Loucy (cell line): Measurements from ENCODE around the gene COQ8B.

Experiments used
- EZH2phosphoT487 ChIP-seq: fragments of 200-600 bp; IDR thresholded peaks from 2 replicates; pipeline ENCODE4 v1.6.1; 2018; ENCODE audit warnings: antibody characterized with exemption, mild to moderate bottlenecking, moderate library complexity, borderline replicate concordance
- TF ChIP-seq, protein P1 (sequence below): fragments of 200-600 bp; sonication (generic); conservative IDR thresholded peaks from 2 replicates; pipeline ENCODE4 v1.5.1; 2014; ENCODE audit warnings: mild to moderate bottlenecking, antibody characterized with exemption, low read length

GRCh38 chr19:40755248-40755624 lies 38.5 kb upstream of the COQ8B start:
- TF ChIP-seq, protein P1, sequence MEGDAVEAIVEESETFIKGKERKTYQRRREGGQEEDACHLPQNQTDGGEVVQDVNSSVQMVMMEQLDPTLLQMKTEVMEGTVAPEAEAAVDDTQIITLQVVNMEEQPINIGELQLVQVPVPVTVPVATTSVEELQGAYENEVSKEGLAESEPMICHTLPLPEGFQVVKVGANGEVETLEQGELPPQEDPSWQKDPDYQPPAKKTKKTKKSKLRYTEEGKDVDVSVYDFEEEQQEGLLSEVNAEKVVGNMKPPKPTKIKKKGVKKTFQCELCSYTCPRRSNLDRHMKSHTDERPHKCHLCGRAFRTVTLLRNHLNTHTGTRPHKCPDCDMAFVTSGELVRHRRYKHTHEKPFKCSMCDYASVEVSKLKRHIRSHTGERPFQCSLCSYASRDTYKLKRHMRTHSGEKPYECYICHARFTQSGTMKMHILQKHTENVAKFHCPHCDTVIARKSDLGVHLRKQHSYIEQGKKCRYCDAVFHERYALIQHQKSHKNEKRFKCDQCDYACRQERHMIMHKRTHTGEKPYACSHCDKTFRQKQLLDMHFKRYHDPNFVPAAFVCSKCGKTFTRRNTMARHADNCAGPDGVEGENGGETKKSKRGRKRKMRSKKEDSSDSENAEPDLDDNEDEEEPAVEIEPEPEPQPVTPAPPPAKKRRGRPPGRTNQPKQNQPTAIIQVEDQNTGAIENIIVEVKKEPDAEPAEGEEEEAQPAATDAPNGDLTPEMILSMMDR = no peak
- TF ChIP-seq EZH2phosphoT487 = no peak
